Chondrocyte (in vitro differentiated cells): ENCODE data around the gene PRICKLE2. TPM values are rescaled to one million over a fixed set of nuclear protein-coding genes. Genes with fewer than 3 reads are reported as not detected.

ENCODE experiments used
- DNase-seq: peaks from one replicate; pipeline ENCODE4 v3.0.0; 2021; ENCODE audit warnings: mixed read lengths, low spot score
- H3K27ac Mint-ChIP-seq: one replicate; pipeline ENCODE4 v1.8.0; 2021; ENCODE audit warnings: mild to moderate bottlenecking, moderate library complexity, mixed read lengths; ENCODE audit not compliant: unreplicated experiment
- H3K27me3 Mint-ChIP-seq: 2 replicates; pipeline ENCODE4 v1.8.0; 2021; ENCODE audit warnings: low read depth, mixed read lengths
- H3K36me3 Mint-ChIP-seq: 2 replicates; pipeline ENCODE4 v1.8.0; 2021; ENCODE audit warnings: low read depth, mixed read lengths
- H3K4me1 Mint-ChIP-seq: 2 replicates; pipeline ENCODE4 v1.8.0; 2021; ENCODE audit warnings: low read depth, mild to moderate bottlenecking, mixed read lengths
- H3K4me3 Mint-ChIP-seq: one replicate; pipeline ENCODE4 v1.8.0; 2021; ENCODE audit warnings: mild to moderate bottlenecking, moderate library complexity, mixed read lengths; ENCODE audit not compliant: unreplicated experiment
- H3K9me3 Mint-ChIP-seq: 2 replicates; pipeline ENCODE4 v1.8.0; 2021; ENCODE audit warnings: low read depth, mixed read lengths
- total RNA-seq: library from RNA; stranded (reverse); gene quantifications from 3 replicates; pipeline ENCODE4 v1.2.1, GENCODE V29; 2021
- TF ChIP-seq, protein P1 (sequence below): fragments of 200-600 bp; sonication (generic); IDR thresholded peaks from 2 replicates; pipeline ENCODE4 v1.5.0; 2021; ENCODE audit warnings: antibody characterized with exemption, mild to moderate bottlenecking, moderate library complexity

The PRICKLE2 gene
- total RNA-seq, 1 donor from 2014 or later: 48.2 TPM

DNA sequence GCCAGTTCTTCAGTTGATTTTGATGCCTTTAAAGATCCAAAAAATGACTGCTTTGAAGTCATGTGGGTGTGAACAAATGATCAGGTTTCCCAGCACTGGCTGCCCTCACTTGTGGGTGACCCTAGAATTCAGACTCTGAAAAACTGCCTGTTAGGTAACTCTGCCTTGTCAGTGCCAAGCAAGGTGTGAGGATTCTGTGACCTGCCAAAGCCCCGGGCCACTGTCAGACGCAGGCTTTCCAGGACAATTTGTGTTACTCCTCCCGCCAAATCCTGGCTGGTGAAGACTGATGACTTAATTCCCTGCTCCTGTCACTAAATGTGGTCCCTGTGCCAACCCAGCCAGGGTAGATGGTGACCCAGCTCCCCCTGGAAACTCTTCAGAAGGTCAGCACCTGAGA, 102.8 kb downstream of the PRICKLE2 start:
- Mint-ChIP-seq H3K36me3 (peaks cover 34% of the 10 kb centered on the region), H3K27ac (no peak overlapping the region), H3K4me1 (peaks cover under 1% of the 10 kb centered on the region), H3K27me3 (no peaks in the 10 kb centered on the region), H3K4me3 (no peak overlapping the region), H3K9me3 (peaks cover 13% of the 10 kb centered on the region)
- TF ChIP-seq, protein P1, sequence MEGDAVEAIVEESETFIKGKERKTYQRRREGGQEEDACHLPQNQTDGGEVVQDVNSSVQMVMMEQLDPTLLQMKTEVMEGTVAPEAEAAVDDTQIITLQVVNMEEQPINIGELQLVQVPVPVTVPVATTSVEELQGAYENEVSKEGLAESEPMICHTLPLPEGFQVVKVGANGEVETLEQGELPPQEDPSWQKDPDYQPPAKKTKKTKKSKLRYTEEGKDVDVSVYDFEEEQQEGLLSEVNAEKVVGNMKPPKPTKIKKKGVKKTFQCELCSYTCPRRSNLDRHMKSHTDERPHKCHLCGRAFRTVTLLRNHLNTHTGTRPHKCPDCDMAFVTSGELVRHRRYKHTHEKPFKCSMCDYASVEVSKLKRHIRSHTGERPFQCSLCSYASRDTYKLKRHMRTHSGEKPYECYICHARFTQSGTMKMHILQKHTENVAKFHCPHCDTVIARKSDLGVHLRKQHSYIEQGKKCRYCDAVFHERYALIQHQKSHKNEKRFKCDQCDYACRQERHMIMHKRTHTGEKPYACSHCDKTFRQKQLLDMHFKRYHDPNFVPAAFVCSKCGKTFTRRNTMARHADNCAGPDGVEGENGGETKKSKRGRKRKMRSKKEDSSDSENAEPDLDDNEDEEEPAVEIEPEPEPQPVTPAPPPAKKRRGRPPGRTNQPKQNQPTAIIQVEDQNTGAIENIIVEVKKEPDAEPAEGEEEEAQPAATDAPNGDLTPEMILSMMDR: no peak
- no peak for DNase-seq

DNA sequence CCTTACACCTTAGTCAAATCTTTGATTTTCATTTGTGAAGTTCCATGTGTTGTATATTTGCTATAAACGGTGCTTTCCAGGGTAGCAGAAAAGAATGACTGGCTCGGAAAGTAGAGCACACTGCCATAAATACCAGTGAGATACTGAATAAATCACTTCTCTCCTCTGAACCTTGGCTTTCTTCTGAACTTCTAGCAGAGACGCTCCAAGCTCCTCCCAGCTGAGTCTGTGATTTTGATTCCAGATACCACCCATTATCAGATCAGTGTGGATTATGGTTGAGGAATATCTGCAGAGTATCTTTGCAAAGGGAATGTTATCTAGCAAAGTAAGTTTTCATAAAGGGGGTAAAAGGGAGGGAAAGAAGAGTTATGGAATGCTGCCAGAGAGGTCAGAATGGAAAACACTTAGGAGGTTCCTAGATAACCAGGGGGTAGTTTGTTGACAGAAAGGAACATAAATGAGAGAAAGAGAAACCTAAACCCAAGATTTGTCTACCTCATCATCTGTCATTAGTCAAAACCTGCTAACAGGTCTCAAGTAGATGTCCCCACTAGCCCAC, 103.4 kb downstream of the PRICKLE2 start:
- Mint-ChIP-seq H3K4me1 (peaks cover 6% of the 10 kb centered on the region), H3K27me3 (no peaks in the 10 kb centered on the region), H3K9me3 (peaks cover 13% of the 10 kb centered on the region), H3K36me3 (peaks cover 32% of the 10 kb centered on the region), H3K4me3 (no peak overlapping the region), H3K27ac (peak overlapping the region; percentile 22)
- no peak for DNase-seq
- TF ChIP-seq, protein P1: no peak

DNA sequence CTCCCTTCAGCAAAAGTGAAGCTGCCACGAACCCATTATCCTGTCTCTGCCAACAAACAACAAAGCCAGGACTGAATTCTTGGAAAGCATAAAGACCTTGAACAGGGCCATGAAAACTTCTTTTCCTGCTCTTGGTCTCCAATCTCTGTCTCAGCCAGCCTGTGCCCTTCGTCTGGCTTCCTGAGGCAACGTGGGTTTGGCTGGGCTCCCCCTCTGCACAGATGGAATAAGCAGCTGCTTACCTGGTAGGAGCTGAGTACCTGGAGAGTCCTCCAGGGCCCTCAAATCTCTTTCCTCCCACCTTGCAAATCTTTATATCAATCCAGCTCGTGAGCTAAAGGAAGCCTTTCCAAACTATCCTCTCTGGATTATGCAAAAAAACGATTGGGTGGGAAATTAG, 104.4 kb downstream of the PRICKLE2 start:
- Mint-ChIP-seq H3K9me3 (peaks cover 13% of the 10 kb centered on the region), H3K27me3 (no peaks in the 10 kb centered on the region), H3K36me3 (peaks cover 34% of the 10 kb centered on the region), H3K4me3 (no peak overlapping the region), H3K27ac (no peak overlapping the region), H3K4me1 (peaks cover 6% of the 10 kb centered on the region)
- TF ChIP-seq, protein P1: no peak
- DNase-seq: no peak

DNA sequence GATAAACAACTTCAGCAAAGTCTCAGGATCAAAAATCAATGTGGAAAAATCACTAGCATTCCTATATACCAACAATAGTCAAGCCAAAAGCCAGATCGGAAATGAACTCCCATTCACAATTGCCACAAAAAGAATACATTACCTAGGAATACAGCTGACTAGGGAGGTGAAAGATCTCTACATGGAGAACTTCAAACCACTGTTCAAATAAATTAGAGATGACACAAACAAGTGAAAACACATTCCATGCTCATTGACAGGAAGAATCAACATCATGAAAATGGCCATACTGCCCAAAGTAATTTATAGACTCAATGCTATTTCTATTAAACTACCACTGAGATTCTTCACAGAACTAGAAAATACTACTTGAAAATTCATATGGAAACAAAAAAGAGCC, 107.8 kb downstream of the PRICKLE2 start:
- no peaks in the 10 kb centered on the region for H3K27me3 Mint-ChIP-seq
- peaks cover 6% of the 10 kb centered on the region for H3K4me1 Mint-ChIP-seq
- H3K36me3 Mint-ChIP-seq: peaks cover 42% of the 10 kb centered on the region
- H3K27ac Mint-ChIP-seq: no peak overlapping the region
- TF ChIP-seq, protein P1: no peak
- no peak for DNase-seq
- peaks cover 22% of the 10 kb centered on the region for H3K9me3 Mint-ChIP-seq
- H3K4me3 Mint-ChIP-seq: no peak overlapping the region

DNA sequence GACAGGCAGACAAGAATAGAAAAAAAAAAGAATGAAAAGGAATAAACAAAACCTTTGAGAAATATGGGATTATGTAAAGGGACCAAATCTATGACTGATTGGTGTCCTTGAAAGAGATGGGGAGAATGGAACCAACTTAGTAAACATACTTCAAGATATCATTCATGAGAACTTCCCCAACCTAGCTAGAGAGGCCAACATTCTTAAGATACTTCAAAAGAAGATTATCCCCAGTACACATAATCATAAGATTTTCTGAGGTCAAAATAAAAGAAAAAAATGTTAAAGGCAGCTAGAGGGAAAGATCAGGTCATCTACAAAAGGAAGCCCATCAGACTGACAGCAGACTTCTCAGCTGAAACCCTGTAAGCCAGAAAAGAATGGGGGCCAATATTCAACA, 110.6 kb downstream of the PRICKLE2 start:
- peaks cover 15% of the 10 kb centered on the region for H3K4me1 Mint-ChIP-seq
- H3K9me3 Mint-ChIP-seq: peaks cover 22% of the 10 kb centered on the region

More for the DNA sequence above, 110.6 kb downstream of the PRICKLE2 start:
- H3K27me3 Mint-ChIP-seq: no peaks in the 10 kb centered on the region
- TF ChIP-seq, protein P1: no peak
- no peak for DNase-seq
- peaks cover 40% of the 10 kb centered on the region for H3K36me3 Mint-ChIP-seq
- H3K4me3 Mint-ChIP-seq: no peak overlapping the region
- no peak overlapping the region for H3K27ac Mint-ChIP-seq
